Measurements from ENCODE around the gene FOXJ3. TPM values are rescaled to one million over a fixed set of nuclear protein-coding genes. Genes with fewer than 3 reads are reported as not detected.

FOXJ3 gene
- total RNA-seq, 2 experiments from 2014 or later, result 43.1 to 44.0 TPM

- Mint-ChIP-seq H3K4me1 (ENCODE audit: low read depth) (no peaks in the 10 kb centered on the region), H3K4me3 (no peak overlapping the region)
- intact Hi-C loops (cut with micrococcal nuclease), result no loop called here
These were observed 163.3 kb downstream of the FOXJ3 start for GRCh38 chr1:42171679-42172266.

GRCh38 chr1:42170779-42171621 lies 164.0 kb downstream of the FOXJ3 start:
- intact Hi-C loops (cut with micrococcal nuclease), result no loop called here

More at GRCh38 chr1:42171679-42172266, 163.3 kb downstream of the FOXJ3 start:
- CTCF ChIA-PET, result interaction anchor here (1.0 to 5.0 kb wide), 5 partner anchors 10 to 598 kb away, joined by 4 to 53 read pairs (median 18); partner anchors contain the start of gene GUCA2A
- Mint-ChIP-seq H3K36me3 (ENCODE audit: low read depth) (no peaks in the 10 kb centered on the region), H3K9me3 (no peaks in the 10 kb centered on the region), H3K27me3 (peaks cover 2% of the 10 kb centered on the region), H3K27ac (no peak overlapping the region)
- POLR2A ChIA-PET, result interaction anchor here (1.4 kb wide), 1 partner anchor 13 kb away, joined by 4 read pairs; no protein-coding TSS in a partner anchor
- TF ChIP-seq, protein P1, sequence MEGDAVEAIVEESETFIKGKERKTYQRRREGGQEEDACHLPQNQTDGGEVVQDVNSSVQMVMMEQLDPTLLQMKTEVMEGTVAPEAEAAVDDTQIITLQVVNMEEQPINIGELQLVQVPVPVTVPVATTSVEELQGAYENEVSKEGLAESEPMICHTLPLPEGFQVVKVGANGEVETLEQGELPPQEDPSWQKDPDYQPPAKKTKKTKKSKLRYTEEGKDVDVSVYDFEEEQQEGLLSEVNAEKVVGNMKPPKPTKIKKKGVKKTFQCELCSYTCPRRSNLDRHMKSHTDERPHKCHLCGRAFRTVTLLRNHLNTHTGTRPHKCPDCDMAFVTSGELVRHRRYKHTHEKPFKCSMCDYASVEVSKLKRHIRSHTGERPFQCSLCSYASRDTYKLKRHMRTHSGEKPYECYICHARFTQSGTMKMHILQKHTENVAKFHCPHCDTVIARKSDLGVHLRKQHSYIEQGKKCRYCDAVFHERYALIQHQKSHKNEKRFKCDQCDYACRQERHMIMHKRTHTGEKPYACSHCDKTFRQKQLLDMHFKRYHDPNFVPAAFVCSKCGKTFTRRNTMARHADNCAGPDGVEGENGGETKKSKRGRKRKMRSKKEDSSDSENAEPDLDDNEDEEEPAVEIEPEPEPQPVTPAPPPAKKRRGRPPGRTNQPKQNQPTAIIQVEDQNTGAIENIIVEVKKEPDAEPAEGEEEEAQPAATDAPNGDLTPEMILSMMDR (IDR thresholded peaks at IDR 0.05), result no peak
- ATAC-seq (no peak), DNase-seq (no peak)

GRCh38 chr1:42168763-42169162 lies 166.3 kb downstream of the FOXJ3 start:
- Mint-ChIP-seq H3K4me3 (no peak overlapping the region), H3K36me3 (ENCODE audit: low read depth) (no peaks in the 10 kb centered on the region), H3K27me3 (peaks cover 2% of the 10 kb centered on the region), H3K4me1 (ENCODE audit: low read depth) (no peaks in the 10 kb centered on the region), H3K9me3 (no peaks in the 10 kb centered on the region), H3K27ac (no peak overlapping the region)
- CTCF ChIA-PET, result interaction anchor here (2.1 kb wide), 1 partner anchor 31 kb away, joined by 4 read pairs; no protein-coding TSS in a partner anchor
- intact Hi-C loops (cut with micrococcal nuclease), result no loop called here
- POLR2A ChIA-PET, result no interaction called here
- DNase-seq (no peak), ATAC-seq (no peak)
- TF ChIP-seq, protein P1 (IDR thresholded peaks at IDR 0.05), result no peak

More at GRCh38 chr1:42170779-42171621, 164.0 kb downstream of the FOXJ3 start:
- no peak for DNase-seq
- ATAC-seq, result no peak
- H3K4me1 Mint-ChIP-seq (ENCODE audit: low read depth), result no peaks in the 10 kb centered on the region
- TF ChIP-seq, protein P1 (IDR thresholded peaks at IDR 0.05), result no peak
- H3K4me3 Mint-ChIP-seq, result no peak overlapping the region
- peaks cover 2% of the 10 kb centered on the region for H3K27me3 Mint-ChIP-seq
- H3K27ac Mint-ChIP-seq, result no peak overlapping the region
- no peaks in the 10 kb centered on the region for H3K36me3 Mint-ChIP-seq (ENCODE audit: low read depth)
- ChIA-PET POLR2A (no interaction called here), CTCF (interaction anchor here (1.0 to 5.0 kb wide), 5 partner anchors 9 to 597 kb away, joined by 4 to 53 read pairs (median 18); partner anchors contain the start of gene GUCA2A)
- H3K9me3 Mint-ChIP-seq, result no peaks in the 10 kb centered on the region

GRCh38 chr1:42168391-42168670 lies 166.7 kb downstream of the FOXJ3 start:
- H3K9me3 Mint-ChIP-seq, result no peaks in the 10 kb centered on the region
- H3K4me3 Mint-ChIP-seq, result no peak overlapping the region
- no peak overlapping the region for H3K27ac Mint-ChIP-seq
- intact Hi-C loops (cut with micrococcal nuclease), result no loop called here
- no peak for DNase-seq
- no peaks in the 10 kb centered on the region for H3K4me1 Mint-ChIP-seq (ENCODE audit: low read depth)
- no peak for ATAC-seq
- POLR2A ChIA-PET, result no interaction called here
- peaks cover 2% of the 10 kb centered on the region for H3K27me3 Mint-ChIP-seq
- TF ChIP-seq, protein P1 (IDR thresholded peaks at IDR 0.05), result no peak
- H3K36me3 Mint-ChIP-seq (ENCODE audit: low read depth), result no peaks in the 10 kb centered on the region
- CTCF ChIA-PET, result no interaction called here
